HG03064 (cell line): ENCODE data around the gene ACP4.
"Not testable (repeated sequence)": the region's sequence is repeated elsewhere in the genome, so short reads cannot be mapped to it uniquely, and the experiment has no call there.

Experiments
- ATAC-seq: cut with Tn5 transposase; IDR thresholded peaks from one replicate; pipeline ENCODE4 v1.9.1; 2021; ENCODE audit warnings: low read depth; ENCODE audit not compliant: unreplicated experiment

Gene ACP4, protein sequence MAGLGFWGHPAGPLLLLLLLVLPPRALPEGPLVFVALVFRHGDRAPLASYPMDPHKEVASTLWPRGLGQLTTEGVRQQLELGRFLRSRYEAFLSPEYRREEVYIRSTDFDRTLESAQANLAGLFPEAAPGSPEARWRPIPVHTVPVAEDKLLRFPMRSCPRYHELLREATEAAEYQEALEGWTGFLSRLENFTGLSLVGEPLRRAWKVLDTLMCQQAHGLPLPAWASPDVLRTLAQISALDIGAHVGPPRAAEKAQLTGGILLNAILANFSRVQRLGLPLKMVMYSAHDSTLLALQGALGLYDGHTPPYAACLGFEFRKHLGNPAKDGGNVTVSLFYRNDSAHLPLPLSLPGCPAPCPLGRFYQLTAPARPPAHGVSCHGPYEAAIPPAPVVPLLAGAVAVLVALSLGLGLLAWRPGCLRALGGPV

GRCh38 chr19:50790396-50790795 is at the start of gene ACP4:
Gene ACP4, plus strand, starts transcription at chr19:50790415. Its CDS starts 0 bp downstream, at chr19:50790415.
- no peak for ATAC-seq

- no peak for ATAC-seq
Measured at GRCh38 chr19:50741179-50741933, 48.9 kb upstream of the ACP4 start.

DNA sequence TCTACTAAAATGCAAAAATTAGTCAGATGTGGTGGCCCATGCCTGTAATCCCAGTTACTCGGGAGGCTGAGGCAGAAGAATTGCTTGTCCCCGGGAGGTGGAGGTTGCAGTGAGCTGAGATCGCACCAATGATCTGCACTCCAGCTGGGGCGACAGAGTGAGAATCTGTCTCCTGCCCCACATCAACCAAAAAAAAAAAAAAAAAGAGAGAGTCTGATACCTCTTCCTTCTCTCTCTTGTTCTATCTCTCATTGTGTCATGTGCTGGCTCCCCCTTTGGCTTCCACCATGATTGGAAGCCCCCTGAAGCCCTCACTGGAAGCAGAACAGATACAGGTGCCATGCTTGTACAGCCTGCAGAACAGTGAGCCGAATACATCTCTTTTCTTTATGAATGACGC is 46.7 kb upstream of the ACP4 start:
- no peak for ATAC-seq

- no peak for ATAC-seq
Measured at GRCh38 chr19:50745221-50745620, 45.0 kb upstream of the ACP4 start.

GRCh38 chr19:50747141-50747540 is 43.1 kb upstream of the ACP4 start:
- ATAC-seq, result not testable (repeated sequence)

DNA sequence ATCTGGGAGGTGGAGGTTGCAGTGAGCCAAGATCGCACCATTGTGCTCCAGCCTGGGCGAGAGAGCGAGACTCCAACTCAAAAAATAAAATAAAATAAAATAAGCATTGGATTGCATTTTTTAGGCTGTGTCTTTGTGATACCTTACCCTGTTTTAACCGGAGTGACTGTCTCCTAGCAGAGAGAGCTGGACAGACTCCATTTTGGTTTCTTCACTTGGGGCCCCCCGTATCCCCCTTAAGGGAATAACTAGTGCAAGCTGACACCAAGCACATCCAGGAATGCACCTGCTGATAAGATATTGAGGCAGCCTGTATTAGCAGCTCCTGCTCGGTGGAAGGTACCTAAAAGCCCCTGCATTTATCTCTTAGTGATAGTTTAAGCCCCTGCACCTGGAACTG is 40.7 kb upstream of the ACP4 start:
- no peak for ATAC-seq

- no peak for ATAC-seq
Measured at GRCh38 chr19:50750010-50750409, 40.2 kb upstream of the ACP4 start.

GRCh38 chr19:50753879-50754278 is 36.3 kb upstream of the ACP4 start:
- ATAC-seq, result no peak

GRCh38 chr19:50756244-50756643 is 34.0 kb upstream of the ACP4 start:
- not testable (repeated sequence) for ATAC-seq

GRCh38 chr19:50757624-50758023 is 32.6 kb upstream of the ACP4 start:
- not testable (repeated sequence) for ATAC-seq

- not testable (repeated sequence) for ATAC-seq
Measured at GRCh38 chr19:50759076-50759475, 31.1 kb upstream of the ACP4 start.

GRCh38 chr19:50759886-50760285 is 30.3 kb upstream of the ACP4 start:
- no peak for ATAC-seq

GRCh38 chr19:50761501-50761900 is 28.7 kb upstream of the ACP4 start:
- ATAC-seq, result not testable (repeated sequence)

DNA sequence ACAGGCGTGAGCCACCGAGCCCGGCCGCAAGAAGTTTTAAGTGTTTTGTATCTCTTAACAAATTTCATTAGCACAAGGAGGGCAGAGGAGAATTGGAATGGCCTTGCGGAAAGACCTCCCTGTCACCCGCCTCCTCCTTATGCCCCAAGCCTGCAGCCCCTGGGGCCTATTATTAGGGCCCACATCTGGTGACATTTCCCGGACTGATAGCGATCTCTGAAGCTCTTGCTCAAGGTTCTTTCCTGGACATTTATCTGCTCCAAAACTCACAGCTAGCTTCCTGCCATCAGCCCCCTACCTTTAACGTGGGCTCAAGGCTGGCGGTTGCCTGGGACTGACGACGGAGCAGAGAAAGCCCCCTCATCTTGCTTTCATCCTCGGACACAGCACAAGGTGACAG is 26.7 kb upstream of the ACP4 start:
- ATAC-seq, result not testable (repeated sequence)

DNA sequence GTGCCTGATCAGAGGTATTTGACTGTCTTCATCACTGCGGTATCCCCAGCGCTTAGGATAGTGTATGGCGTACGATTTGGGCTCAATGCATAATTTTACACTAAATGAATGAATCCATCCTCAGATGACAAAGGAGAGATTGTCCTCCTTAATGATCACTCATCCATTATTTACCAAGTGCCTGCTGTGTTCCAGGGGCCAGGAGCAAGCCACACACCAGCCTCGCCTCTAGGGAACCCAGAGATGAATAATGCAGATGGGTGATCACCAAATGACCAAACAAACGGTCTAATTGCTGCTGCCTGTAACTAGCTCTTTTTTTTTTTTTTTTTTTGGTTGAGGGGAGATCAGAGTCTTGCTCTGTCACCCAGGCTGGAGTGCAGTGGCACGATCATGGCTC is 25.8 kb upstream of the ACP4 start:
- no peak for ATAC-seq

DNA sequence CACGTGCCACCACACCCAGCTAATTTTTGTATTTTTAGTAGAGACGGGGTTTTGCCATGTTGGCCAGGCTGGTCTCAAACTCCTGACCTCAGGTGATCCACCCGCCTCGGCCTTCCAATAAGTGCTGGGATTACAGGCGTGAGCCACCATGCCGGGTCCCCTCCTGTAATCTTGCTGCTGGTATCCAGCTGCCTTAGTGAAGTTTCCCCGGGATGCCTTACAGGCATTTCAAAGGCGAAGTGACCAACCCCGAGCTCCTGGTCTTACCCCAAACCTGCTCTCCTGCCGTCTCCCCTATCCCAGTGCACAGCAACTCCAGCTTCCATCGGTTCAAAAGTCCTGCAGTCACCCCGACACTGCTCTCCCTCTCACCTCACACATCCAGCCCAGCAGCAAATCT is 23.5 kb upstream of the ACP4 start:
- ATAC-seq, result not testable (repeated sequence)

GRCh38 chr19:50767263-50767662 is 23.0 kb upstream of the ACP4 start:
- ATAC-seq, result not testable (repeated sequence)

DNA sequence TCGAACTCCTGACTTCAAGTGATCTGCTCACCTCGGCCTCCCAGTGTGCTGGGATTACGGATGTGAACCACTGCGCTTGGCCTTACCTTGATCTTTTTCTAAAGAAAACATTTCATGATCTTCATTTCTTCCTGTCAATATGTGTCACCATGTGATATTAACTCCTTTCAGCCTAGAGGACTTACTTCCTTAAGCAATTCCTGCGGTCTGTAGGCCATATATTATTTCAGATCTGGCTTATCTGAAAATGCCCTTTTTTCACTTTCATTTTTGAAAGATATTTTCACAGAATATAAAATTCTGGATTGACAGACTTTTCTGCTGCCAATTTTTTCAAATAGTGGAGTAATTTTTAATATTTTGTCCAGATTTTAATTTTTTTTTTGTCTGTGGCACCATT is 21.9 kb upstream of the ACP4 start:
- ATAC-seq, result no peak

- not testable (repeated sequence) for ATAC-seq
Measured at GRCh38 chr19:50770164-50770563, 20.1 kb upstream of the ACP4 start, which contains the start of gene GPR32. Gene GPR32, plus strand, starts transcription at chr19:50770464. Its CDS starts 137 bp downstream, at chr19:50770601.

GRCh38 chr19:50770888-50771287 is 19.3 kb upstream of the ACP4 start:
- ATAC-seq, result no peak

DNA sequence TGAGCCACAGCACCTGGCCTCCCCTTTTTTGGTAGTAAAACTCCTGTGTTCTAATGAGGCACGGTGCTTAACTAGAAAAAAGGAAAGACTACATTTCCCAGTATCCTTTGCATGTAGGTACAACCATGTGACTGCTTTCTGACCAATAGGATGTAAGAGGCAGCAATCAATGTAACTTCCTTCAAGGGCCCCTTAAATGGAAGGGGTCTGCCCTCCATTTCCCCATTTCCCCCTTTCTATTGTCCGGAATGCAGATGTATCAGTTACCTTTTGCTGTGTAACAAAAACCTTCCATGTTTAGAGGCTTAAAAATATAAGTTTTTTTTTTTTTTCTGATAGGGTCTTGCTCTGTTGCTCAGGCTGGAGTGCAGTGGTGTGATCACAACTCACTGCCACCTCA is 17.7 kb upstream of the ACP4 start:
- ATAC-seq, result no peak

DNA sequence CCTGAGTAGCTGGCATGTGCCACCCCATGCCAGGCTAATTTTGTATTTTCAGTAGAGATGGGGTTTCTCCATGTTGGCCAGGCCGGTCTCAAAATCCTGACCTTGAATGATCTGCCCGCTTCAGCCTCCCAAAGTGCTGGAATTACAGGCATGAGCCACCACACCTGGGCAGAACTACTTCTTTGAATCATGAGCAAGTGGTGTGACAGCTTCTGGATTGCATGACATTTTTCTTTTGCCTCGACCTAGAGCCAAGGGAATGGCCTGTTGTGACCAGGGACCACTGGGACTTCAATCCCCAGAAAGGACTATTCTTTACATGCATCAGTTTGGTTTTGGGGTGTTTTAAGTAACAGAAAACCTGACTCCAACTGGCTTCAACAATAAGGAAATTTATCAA is 17.3 kb upstream of the ACP4 start:
- ATAC-seq, result not testable (repeated sequence)
